ENCODE results near the gene RPL14.

Gene RPL14

DNA sequence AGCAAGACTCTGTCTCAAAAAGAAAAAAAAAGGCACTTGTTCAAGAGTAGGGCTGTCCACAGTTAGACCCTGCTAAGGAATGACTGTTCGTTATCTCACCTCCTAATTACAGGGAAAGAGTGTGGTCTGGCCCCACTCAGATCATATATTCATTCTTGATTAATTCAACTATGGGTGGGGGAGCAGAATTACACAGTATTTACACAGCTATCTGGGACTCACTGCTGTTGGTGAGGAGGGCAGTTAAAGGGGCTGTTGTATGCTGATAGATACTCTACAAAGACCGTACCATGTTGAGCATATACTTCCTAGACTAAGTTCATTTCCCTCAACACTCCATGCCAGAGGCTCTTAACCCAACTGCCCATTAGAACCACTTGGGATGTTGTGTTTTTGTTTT lies 44.9 kb downstream of the RPL14 start:
- FAIRE-seq (no peak), DNase-seq (ENCODE audit: insufficient read length, low spot score) (no peak)
- TF ChIP-seq, protein P1, sequence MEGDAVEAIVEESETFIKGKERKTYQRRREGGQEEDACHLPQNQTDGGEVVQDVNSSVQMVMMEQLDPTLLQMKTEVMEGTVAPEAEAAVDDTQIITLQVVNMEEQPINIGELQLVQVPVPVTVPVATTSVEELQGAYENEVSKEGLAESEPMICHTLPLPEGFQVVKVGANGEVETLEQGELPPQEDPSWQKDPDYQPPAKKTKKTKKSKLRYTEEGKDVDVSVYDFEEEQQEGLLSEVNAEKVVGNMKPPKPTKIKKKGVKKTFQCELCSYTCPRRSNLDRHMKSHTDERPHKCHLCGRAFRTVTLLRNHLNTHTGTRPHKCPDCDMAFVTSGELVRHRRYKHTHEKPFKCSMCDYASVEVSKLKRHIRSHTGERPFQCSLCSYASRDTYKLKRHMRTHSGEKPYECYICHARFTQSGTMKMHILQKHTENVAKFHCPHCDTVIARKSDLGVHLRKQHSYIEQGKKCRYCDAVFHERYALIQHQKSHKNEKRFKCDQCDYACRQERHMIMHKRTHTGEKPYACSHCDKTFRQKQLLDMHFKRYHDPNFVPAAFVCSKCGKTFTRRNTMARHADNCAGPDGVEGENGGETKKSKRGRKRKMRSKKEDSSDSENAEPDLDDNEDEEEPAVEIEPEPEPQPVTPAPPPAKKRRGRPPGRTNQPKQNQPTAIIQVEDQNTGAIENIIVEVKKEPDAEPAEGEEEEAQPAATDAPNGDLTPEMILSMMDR (IDR thresholded peaks at IDR 0.05; ENCODE audit: insufficient read depth, missing control alignments): no peak

DNA sequence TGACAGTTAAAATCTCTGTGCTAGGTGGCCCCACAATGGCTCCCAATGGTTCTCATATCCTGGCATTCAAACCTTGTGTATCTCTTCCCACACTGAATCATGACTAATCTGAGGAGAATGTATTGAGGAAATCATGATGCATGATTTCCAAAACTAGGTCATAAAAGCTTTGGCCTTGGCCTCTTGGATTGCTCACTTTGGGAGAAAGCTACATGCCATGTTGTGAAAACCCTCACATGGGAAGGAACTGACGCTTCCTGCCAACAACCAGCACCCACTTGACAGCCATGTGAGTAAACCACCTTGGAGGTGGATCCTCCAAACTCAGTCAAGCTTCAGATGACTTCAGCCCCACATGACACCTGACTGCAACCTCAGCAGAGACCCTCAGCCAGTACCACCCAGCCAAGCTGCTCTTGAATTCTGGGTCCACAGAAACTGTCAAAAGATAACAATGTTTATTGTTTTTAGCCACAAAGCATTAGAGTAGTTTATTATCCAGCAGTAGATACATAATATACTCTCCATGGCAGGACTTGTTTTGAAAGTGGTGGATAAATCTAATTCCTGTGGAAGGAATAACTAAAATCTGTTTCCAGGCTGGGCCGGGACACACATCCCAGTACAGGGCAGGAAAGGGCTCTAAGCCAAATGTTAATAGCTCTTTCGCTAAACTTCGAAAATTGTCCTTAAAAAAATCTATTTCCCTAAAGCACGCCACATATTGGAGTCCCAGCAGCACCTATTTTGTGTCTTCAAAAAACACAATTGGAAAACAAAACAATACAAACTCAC lies 47.7 kb downstream of the RPL14 start:
- TF ChIP-seq, protein P1 (IDR thresholded peaks at IDR 0.05; ENCODE audit: insufficient read depth, missing control alignments): no peak
- DNase-seq (ENCODE audit: insufficient read length, low spot score): no peak
- no peak for FAIRE-seq

DNA sequence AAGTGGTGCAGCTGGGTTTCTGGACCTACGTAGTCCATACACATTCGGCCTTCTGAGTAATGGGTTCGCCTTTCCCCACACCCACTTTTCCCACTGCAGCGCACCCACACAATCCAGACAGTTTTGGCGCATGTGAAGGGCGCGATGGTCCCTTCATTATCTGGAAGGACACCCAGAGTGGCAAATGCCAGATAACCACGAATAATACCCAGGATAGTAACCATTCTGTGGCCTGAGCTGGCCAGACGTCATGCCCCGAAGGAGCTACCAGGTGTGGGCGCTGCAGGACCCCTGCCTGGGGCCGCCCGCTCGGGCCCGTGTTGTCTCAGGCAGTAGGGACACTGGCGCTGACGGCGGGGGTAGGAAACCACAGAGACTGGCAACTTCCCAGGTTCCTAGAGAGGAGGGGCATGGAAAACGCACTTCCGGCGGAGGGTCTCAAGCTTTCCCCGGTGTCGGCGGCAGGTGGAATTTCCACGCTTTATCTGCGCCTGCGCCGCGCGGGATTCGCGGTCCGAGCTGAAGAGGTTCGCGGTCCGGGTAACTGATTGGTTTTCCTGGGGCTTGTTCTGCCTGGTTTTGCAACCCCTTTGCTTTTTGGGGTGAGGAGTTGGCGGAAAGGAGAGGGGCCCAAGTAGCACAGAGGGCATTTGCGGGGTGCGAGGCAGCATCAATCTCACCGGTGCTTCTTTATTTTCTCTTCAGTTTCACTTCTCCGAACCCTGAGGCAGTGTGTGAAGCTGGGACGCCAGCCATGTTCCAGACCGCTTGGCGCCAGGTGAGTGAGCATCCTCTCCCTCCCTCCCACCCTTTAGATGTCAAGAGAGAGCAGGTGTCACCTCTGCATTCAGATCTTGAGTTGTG lies 48.7 kb downstream of the RPL14 start, which contains the start of gene ZNF620:
Gene ZNF620 (plus strand): TSS at position 441 of the 864 bp plus-strand sequence. CDS start 314 bp downstream, at position 755.
- TF ChIP-seq, protein P1 (IDR thresholded peaks at IDR 0.05; ENCODE audit: insufficient read depth, missing control alignments): peak; percentile 28
- FAIRE-seq (no peak), DNase-seq (ENCODE audit: insufficient read length, low spot score) (peak; percentile 34)

DNA sequence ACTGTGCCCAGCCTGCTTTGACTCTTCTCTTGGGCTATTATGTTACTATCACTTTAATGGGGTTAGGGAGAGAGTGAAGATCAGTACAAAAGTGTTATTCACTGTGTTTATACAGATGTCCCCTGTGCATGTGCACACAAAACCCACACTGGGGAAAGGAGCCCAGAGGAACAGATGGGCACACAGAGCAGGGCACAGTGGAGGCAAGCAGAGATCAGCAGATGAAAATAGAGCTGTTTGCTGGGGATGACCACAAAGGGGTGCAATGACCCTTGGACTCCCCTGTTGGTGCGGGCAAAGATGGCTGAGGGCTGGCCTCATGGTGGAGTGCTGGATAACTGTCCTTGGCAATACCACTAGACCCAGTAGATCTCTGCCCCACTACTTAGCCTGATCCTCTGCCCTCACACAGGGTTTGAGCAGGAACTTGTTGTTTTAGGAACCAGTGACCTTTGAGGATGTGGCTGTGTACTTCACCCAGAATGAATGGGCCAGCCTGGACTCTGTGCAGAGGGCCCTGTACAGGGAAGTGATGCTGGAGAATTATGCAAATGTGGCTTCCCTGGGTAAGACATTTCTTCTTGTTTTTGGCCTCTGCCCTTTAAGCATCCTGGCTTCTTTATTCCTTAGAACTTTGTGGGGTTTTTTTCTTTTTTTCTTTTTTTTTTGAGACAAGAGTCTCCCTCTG lies 54.0 kb downstream of the RPL14 start:
- DNase-seq (ENCODE audit: insufficient read length, low spot score) (no peak), FAIRE-seq (no peak)
- TF ChIP-seq, protein P1 (IDR thresholded peaks at IDR 0.05; ENCODE audit: insufficient read depth, missing control alignments): no peak

DNA sequence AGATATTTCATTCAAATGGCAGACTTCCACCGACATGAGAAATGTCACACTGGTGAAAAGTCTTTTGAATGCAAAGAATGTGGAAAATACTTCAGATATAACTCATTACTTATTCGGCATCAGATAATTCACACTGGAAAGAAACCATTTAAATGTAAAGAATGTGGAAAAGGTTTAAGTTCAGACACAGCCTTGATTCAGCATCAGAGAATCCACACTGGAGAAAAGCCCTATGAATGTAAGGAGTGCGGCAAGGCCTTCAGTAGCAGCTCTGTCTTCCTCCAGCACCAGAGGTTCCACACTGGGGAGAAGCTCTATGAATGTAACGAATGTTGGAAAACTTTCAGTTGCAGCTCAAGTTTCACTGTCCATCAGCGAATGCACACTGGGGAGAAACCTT lies 59.1 kb downstream of the RPL14 start:
- no peak for FAIRE-seq
- TF ChIP-seq, protein P1 (IDR thresholded peaks at IDR 0.05; ENCODE audit: insufficient read depth, missing control alignments): no peak

DNA sequence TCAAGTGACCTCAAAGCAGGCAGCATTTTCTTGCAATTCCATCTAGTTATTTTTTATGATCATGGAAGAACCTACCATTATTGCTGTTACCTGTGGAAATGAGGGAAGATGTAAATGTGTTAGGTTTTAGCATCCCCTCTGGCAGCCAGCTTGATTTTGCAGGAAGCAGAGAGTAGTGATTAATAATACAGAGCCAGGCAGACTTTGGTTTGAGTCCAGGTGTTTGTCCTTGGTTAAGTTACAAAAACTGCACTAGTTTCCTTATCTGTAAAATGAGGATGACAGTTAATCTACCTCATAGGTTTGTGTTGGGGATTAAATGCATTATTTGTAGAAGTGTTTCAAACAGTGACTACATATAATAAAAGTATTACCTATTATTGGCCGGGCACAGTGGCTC lies 60.9 kb downstream of the RPL14 start:
- TF ChIP-seq, protein P1 (IDR thresholded peaks at IDR 0.05; ENCODE audit: insufficient read depth, missing control alignments): no peak
- FAIRE-seq (no peak), DNase-seq (ENCODE audit: insufficient read length, low spot score) (no peak)

More for the DNA sequence above, 59.1 kb downstream of the RPL14 start:
- no peak for DNase-seq (ENCODE audit: insufficient read length, low spot score)

All from D721Med (cell line).